Neural crest cell (in vitro differentiated cells): Measurements from ENCODE around the gene PRKG1. TPM values are rescaled to one million over a fixed set of nuclear protein-coding genes. Genes with fewer than 3 reads are reported as not detected.

Experiments used
- DNase-seq: peaks from one replicate; pipeline ENCODE4 v3.0.0; 2021; ENCODE audit warnings: low read depth, mixed read lengths, low spot score
- H3K27ac Mint-ChIP-seq: one replicate; pipeline ENCODE4 v1.8.0; 2021; ENCODE audit warnings: mild to moderate bottlenecking, mixed read lengths; ENCODE audit not compliant: unreplicated experiment
- H3K27me3 Mint-ChIP-seq: 2 replicates; pipeline ENCODE4 v1.8.0; 2021; ENCODE audit warnings: low read depth, mild to moderate bottlenecking, mixed read lengths
- H3K36me3 Mint-ChIP-seq: 2 replicates; pipeline ENCODE4 v1.8.0; 2021; ENCODE audit warnings: low read depth, mild to moderate bottlenecking, mixed read lengths
- H3K4me1 Mint-ChIP-seq: 2 replicates; pipeline ENCODE4 v1.8.0; 2021; ENCODE audit warnings: mixed read lengths
- H3K4me3 Mint-ChIP-seq: one replicate; pipeline ENCODE4 v1.8.0; 2021; ENCODE audit warnings: mild to moderate bottlenecking, mixed read lengths
- H3K9me3 Mint-ChIP-seq: 2 replicates; pipeline ENCODE4 v1.8.0; 2021; ENCODE audit warnings: mixed read lengths
- total RNA-seq: library from RNA; stranded (reverse); gene quantifications from 2 replicates; pipeline ENCODE4 v1.2.1, GENCODE V29; 2021
- TF ChIP-seq, protein P1 (sequence below): fragments of 200-600 bp; sonication (generic); conservative IDR thresholded peaks from 2 replicates; pipeline ENCODE4 v1.5.0; 2021; ENCODE audit warnings: antibody characterized with exemption, mild to moderate bottlenecking

The PRKG1 gene
- total RNA-seq, 1 donor from 2014 or later: 4.4 TPM

DNA sequence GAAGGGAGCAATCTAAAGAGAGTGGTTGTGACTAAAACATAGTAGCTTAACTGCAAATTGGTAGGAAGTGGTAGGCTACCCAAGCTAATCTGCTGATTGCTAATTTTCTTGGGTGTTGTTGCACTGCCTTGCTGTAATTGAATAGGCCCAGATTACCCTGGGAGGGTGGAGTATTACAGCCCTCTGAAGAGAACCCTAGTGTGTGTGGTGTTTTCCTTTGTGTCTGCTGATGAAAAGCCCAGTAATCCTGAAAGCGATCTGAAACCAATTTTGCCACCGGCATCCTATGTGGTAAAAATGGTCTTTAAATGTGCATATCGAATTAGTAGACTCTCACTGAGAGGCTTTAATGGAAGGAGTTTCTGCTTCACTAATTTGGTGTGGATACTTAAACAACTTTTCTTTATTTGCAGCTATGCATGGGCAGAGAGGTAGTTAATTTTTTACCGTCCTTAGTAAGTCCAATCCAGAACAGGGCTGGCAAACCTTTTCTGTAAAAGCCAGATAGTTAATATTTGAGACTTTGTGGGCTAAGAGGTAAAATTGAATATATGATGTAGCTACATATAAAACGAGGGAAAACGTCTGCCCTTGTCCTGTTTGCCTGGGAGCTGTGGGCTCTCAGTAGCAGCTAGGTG is 532.7 kb downstream of the PRKG1 start:
- H3K4me1 Mint-ChIP-seq: no peaks in the 10 kb centered on the region
- no peaks in the 10 kb centered on the region for H3K27me3 Mint-ChIP-seq
- H3K36me3 Mint-ChIP-seq: no peaks in the 10 kb centered on the region
- DNase-seq: no peak
- no peak overlapping the region for H3K4me3 Mint-ChIP-seq
- TF ChIP-seq, protein P1, sequence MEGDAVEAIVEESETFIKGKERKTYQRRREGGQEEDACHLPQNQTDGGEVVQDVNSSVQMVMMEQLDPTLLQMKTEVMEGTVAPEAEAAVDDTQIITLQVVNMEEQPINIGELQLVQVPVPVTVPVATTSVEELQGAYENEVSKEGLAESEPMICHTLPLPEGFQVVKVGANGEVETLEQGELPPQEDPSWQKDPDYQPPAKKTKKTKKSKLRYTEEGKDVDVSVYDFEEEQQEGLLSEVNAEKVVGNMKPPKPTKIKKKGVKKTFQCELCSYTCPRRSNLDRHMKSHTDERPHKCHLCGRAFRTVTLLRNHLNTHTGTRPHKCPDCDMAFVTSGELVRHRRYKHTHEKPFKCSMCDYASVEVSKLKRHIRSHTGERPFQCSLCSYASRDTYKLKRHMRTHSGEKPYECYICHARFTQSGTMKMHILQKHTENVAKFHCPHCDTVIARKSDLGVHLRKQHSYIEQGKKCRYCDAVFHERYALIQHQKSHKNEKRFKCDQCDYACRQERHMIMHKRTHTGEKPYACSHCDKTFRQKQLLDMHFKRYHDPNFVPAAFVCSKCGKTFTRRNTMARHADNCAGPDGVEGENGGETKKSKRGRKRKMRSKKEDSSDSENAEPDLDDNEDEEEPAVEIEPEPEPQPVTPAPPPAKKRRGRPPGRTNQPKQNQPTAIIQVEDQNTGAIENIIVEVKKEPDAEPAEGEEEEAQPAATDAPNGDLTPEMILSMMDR: no peak
- no peak overlapping the region for H3K27ac Mint-ChIP-seq
- H3K9me3 Mint-ChIP-seq: peaks cover 1% of the 10 kb centered on the region

DNA sequence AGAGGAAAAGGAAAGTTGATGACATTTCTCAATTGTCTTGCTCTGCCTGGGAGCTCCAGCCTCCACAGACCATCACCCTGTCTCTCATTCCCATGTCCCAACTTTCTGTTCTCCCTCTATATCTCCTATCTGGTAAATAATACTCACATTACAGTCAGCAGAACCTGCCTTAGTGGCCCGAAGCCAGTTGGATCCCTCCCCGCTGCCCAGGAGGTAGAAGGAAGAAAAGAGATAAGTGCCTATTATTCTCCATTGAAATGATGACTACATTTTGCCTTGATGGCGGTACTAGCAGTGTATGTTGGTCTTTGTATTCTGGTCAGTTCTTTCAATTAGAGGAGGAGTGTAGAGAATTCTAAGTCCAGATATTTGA is 533.2 kb downstream of the PRKG1 start:
- Mint-ChIP-seq H3K9me3 (peaks cover 5% of the 10 kb centered on the region), H3K36me3 (no peaks in the 10 kb centered on the region), H3K27me3 (no peaks in the 10 kb centered on the region), H3K27ac (no peak overlapping the region), H3K4me1 (no peaks in the 10 kb centered on the region), H3K4me3 (no peak overlapping the region)
- TF ChIP-seq, protein P1: no peak
- no peak for DNase-seq

DNA sequence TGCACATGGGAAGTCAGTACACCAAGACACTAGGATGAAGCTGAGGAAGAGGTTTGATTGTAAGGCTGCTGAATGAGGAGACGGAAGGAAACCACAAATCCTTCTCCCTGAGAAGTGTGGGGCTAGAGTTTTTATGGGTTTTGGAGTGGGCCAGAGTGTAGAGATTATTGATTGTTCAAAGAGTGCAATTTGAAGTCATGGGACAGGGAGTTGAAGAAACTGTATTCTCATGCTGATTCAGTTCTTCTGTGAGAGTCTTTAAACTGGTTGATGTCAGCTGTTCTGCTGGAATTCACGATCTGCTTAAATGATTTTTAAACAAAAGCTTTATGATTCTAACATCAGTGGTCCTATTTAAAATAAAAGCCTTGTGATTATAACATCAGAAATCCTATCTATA is 533.9 kb downstream of the PRKG1 start:
- Mint-ChIP-seq H3K4me1 (no peaks in the 10 kb centered on the region), H3K27ac (no peak overlapping the region), H3K36me3 (no peaks in the 10 kb centered on the region), H3K27me3 (no peaks in the 10 kb centered on the region), H3K4me3 (no peak overlapping the region), H3K9me3 (peaks cover 5% of the 10 kb centered on the region)
- TF ChIP-seq, protein P1: no peak
- no peak for DNase-seq

DNA sequence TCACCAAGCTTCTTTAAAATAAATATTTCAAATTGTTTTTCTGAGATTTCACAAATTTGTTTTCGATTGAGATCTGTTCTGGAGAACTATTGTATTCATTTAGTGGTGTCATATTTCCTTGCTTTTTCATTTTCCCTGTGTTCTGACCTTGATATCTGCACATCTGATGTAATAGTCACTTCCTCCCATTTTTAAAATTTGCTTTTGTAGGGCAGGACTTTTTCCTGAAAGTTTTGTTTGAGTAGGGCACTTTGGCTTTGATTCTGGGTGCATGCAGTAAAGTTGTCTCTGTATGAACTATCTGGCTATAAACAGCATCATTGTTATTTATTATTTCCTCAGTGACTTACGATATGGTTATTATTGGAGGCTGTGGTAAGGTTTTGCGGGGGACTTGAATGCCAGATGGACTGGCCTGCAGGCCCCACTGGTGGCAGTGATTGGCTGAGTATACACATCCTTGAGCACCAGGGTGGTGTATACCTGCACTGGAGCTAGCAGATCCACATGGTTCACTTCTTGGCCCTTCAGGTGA is 541.5 kb downstream of the PRKG1 start:
- DNase-seq: no peak

DNA sequence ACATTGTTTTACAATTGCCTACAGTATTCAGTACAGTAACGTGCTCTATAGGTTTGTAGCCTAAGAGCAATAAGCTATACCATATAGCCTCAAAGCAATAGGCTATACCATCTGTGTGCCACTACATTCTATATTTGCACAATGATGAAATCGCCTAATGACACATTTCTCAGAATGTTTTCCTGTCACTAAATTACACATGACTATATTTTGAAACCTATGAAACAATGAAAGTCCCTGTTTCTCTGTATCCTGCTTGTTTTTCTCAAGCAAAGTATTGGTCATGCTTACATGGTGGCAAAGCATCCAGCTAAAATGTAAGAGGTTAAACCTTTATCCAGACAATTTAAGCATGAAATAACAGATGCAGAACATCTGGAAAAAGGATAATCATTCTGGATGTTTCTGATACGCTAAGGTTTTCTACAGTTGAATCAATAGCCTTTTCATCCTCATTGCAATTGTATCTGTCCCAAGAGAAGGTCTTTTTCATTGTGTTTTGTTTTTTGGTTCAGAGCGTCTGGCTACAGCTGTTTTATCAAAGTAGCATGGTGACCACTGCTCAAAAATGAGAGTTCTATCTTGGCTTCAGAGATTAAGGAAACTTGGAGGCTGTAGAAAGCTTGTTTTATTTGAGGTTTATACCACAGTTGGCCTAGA is 543.4 kb downstream of the PRKG1 start:
- Mint-ChIP-seq H3K4me3 (no peak overlapping the region), H3K4me1 (no peaks in the 10 kb centered on the region), H3K9me3 (peaks cover 7% of the 10 kb centered on the region), H3K27ac (no peak overlapping the region), H3K36me3 (peaks cover 2% of the 10 kb centered on the region), H3K27me3 (no peaks in the 10 kb centered on the region)
- DNase-seq: no peak
- TF ChIP-seq, protein P1: no peak

More for the DNA sequence above, 541.5 kb downstream of the PRKG1 start:
- no peak overlapping the region for H3K4me3 Mint-ChIP-seq
- no peaks in the 10 kb centered on the region for H3K27me3 Mint-ChIP-seq
- peaks cover 2% of the 10 kb centered on the region for H3K36me3 Mint-ChIP-seq
- H3K27ac Mint-ChIP-seq: no peak overlapping the region
- peaks cover 11% of the 10 kb centered on the region for H3K9me3 Mint-ChIP-seq
- TF ChIP-seq, protein P1: no peak
- H3K4me1 Mint-ChIP-seq: no peaks in the 10 kb centered on the region
